ENCODE measurements around the gene SLC6A13. TPM values are rescaled to one million over a fixed set of nuclear protein-coding genes. Genes with fewer than 3 reads are reported as not detected.

Gene SLC6A13
- total RNA-seq, 2 donors from 2014 or later = 0.85 TPM; not detected in 1

GRCh38 chr12:272942-273341 is 10.3 kb upstream of the SLC6A13 start:
- DNase-seq (ENCODE audit: low spot score) = no peak
- no peaks in the 10 kb centered on the region for H3K9me3 ChIP-seq
- TF ChIP-seq, protein P1, sequence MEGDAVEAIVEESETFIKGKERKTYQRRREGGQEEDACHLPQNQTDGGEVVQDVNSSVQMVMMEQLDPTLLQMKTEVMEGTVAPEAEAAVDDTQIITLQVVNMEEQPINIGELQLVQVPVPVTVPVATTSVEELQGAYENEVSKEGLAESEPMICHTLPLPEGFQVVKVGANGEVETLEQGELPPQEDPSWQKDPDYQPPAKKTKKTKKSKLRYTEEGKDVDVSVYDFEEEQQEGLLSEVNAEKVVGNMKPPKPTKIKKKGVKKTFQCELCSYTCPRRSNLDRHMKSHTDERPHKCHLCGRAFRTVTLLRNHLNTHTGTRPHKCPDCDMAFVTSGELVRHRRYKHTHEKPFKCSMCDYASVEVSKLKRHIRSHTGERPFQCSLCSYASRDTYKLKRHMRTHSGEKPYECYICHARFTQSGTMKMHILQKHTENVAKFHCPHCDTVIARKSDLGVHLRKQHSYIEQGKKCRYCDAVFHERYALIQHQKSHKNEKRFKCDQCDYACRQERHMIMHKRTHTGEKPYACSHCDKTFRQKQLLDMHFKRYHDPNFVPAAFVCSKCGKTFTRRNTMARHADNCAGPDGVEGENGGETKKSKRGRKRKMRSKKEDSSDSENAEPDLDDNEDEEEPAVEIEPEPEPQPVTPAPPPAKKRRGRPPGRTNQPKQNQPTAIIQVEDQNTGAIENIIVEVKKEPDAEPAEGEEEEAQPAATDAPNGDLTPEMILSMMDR (IDR thresholded peaks at IDR 0.05) = no peak
- no peak for TF ChIP-seq POLR2A (IDR thresholded peaks at IDR 0.05)
- no peak for TF ChIP-seq POLR2AphosphoS5 (IDR thresholded peaks at IDR 0.05)
- no peak overlapping the region for H3K4me3 ChIP-seq
- H3K27me3 ChIP-seq (replicated peaks; ENCODE audit: insufficient read depth) = no peaks in the 10 kb centered on the region
- WGBS = 86% methylated on average over 6 of the region's 6 CpGs
- H3K4me1 ChIP-seq (replicated peaks) = no peaks in the 10 kb centered on the region
- intact Hi-C loops (cut with DNase I) = no loop called here
- H3K27ac ChIP-seq = no peak overlapping the region
- no peaks in the 10 kb centered on the region for H3K36me3 ChIP-seq

- TF ChIP-seq, protein P1 (IDR thresholded peaks at IDR 0.05) = no peak
- TF ChIP-seq POLR2AphosphoS5 (IDR thresholded peaks at IDR 0.05) (no peak), POLR2A (IDR thresholded peaks at IDR 0.05) (no peak)
- no peaks in the 10 kb centered on the region for H3K9me3 ChIP-seq
- 45% methylated on average over 4 of the region's 4 CpGs for WGBS
- H3K4me3 ChIP-seq = no peak overlapping the region
- DNase-seq (ENCODE audit: low spot score) = no peak
- H3K27ac ChIP-seq = no peak overlapping the region
- no peaks in the 10 kb centered on the region for H3K27me3 ChIP-seq (replicated peaks; ENCODE audit: insufficient read depth)
- no peaks in the 10 kb centered on the region for H3K4me1 ChIP-seq (replicated peaks)
- intact Hi-C loops (cut with DNase I) = no loop called here
- no peaks in the 10 kb centered on the region for H3K36me3 ChIP-seq
Observed at GRCh38 chr12:271161-271560, 8.5 kb upstream of the SLC6A13 start.

DNA sequence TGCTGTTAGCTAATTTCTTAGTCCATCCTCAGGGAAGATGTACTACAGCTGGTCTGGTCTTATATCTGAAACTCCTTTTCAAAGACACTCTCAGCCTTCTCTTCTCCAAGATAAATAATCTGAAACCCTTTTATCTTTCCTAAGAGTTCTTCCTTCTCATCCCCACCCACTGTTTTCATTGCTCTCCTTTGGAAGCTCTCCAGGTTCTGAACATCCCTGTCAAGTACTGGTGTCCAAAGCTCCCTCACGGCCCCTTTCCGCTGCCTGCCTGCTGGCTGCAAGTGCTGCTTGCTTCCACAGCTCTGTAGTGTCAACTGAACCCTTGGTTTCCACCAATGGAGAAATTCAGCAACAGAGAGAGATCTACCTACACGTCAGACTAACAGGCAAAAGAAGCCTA is 6.6 kb upstream of the SLC6A13 start:
- Histone ChIP-seq H3K27ac (no peak overlapping the region), H3K4me3 (no peak overlapping the region), H3K27me3 (replicated peaks; ENCODE audit: insufficient read depth) (no peaks in the 10 kb centered on the region), H3K4me1 (replicated peaks) (no peaks in the 10 kb centered on the region), H3K36me3 (no peaks in the 10 kb centered on the region), H3K9me3 (no peaks in the 10 kb centered on the region)
- peak; percentile 13 for DNase-seq (ENCODE audit: low spot score)
- TF ChIP-seq, protein P1 (IDR thresholded peaks at IDR 0.05) = no peak
- TF ChIP-seq POLR2AphosphoS5 (IDR thresholded peaks at IDR 0.05) = peak; percentile 45
- TF ChIP-seq POLR2A (IDR thresholded peaks at IDR 0.05) = no peak
- intact Hi-C loops (cut with DNase I) = no loop called here
- WGBS = 13% methylated on average over 3 of the region's 3 CpGs

GRCh38 chr12:268483-268840 is 5.8 kb upstream of the SLC6A13 start:
- peak overlapping the region in 1 of 2 donors; percentile 30 for H3K27ac ChIP-seq
- TF ChIP-seq, protein P1 (IDR thresholded peaks at IDR 0.05) = no peak
- TF ChIP-seq POLR2AphosphoS5 (IDR thresholded peaks at IDR 0.05) = no peak
- TF ChIP-seq POLR2A (IDR thresholded peaks at IDR 0.05) = no peak
- no peak overlapping the region for H3K4me3 ChIP-seq
- intact Hi-C loops (cut with DNase I) = no loop called here
- H3K27me3 ChIP-seq (replicated peaks; ENCODE audit: insufficient read depth) = no peaks in the 10 kb centered on the region
- H3K9me3 ChIP-seq = no peaks in the 10 kb centered on the region
- WGBS = 45% methylated on average over 7 of the region's 7 CpGs
- H3K4me1 ChIP-seq (replicated peaks) = no peaks in the 10 kb centered on the region
- H3K36me3 ChIP-seq = no peaks in the 10 kb centered on the region
- DNase-seq (ENCODE audit: low spot score) = no peak

GRCh38 chr12:267581-268482 is 5.2 kb upstream of the SLC6A13 start:
- no peak for TF ChIP-seq POLR2A (IDR thresholded peaks at IDR 0.05)
- no peak for TF ChIP-seq POLR2AphosphoS5 (IDR thresholded peaks at IDR 0.05)
- TF ChIP-seq, protein P1 (IDR thresholded peaks at IDR 0.05) = no peak
- H3K4me3 ChIP-seq = no peak overlapping the region
- H3K27me3 ChIP-seq (replicated peaks; ENCODE audit: insufficient read depth) = no peaks in the 10 kb centered on the region
- no peaks in the 10 kb centered on the region for H3K36me3 ChIP-seq
- intact Hi-C loops (cut with DNase I) = no loop called here
- H3K27ac ChIP-seq = peak overlapping the region in 1 of 2 donors; percentile 30
- 32% methylated on average over 14 of the region's 14 CpGs for WGBS
- no peak for DNase-seq (ENCODE audit: low spot score)
- H3K4me1 ChIP-seq (replicated peaks) = no peaks in the 10 kb centered on the region
- H3K9me3 ChIP-seq = no peaks in the 10 kb centered on the region
